Astrocyte (in vitro differentiated cells and primary cell): ENCODE measurements around the gene KRTCAP2.

Experiments
- CTCF ChIP-seq: IDR thresholded peaks from 2 replicates; pipeline ENCODE4 v1.5.1; 2011; ENCODE audit warnings: low read depth, mild to moderate bottlenecking, inconsistent platforms, low read length, moderate library complexity; ENCODE audit not compliant: insufficient read depth
- EZH2 ChIP-seq: IDR thresholded peaks from 2 replicates; pipeline ENCODE4 v1.6.1; 2012; ENCODE audit warnings: mild to moderate bottlenecking, low read length, inconsistent platforms; ENCODE audit not compliant: insufficient read depth

- TF ChIP-seq CTCF = no peak
- TF ChIP-seq EZH2 = no peak
Observed at GRCh38 chr1:155127105-155127966, 45.8 kb downstream of the KRTCAP2 start, which contains the start of gene EFNA1.
